Cerebellar nuclear complex (tissue), 1 donor: Measurements from ENCODE around the gene ELMOD3.
"Not testable (repeated sequence)": the region's sequence is repeated elsewhere in the genome, so short reads cannot be mapped to it uniquely, and the experiment has no call there.

Experiments
- DNase-seq, 2 experiments: peaks; one replicate each; lab custom pipeline; 2025; lab: John Stamatoyannopoulos, UW

The ELMOD3 gene

DNA sequence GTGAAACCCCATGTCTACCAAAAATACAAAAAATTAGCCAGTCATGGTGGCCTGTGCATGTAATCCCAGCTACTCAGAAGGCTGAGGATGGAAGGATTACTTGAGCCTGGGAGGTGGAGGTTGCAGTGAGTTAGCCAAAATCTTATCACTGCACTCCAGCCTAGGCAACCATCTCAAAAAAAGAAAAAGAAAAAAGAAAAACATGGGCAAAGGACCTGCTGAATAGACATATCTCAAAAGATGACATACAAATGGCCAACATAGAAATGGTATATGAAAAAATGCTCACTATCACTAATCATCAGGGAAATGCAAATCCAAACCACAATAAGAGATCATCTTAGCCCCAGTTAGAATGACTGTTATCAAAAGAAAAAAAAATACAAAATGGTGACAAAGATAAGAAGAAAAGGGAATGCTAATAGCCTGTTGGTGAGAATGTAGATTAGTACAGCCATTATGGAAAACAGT, 25.4 kb upstream of the ELMOD3 start:
- DNase-seq, result no peak

DNA sequence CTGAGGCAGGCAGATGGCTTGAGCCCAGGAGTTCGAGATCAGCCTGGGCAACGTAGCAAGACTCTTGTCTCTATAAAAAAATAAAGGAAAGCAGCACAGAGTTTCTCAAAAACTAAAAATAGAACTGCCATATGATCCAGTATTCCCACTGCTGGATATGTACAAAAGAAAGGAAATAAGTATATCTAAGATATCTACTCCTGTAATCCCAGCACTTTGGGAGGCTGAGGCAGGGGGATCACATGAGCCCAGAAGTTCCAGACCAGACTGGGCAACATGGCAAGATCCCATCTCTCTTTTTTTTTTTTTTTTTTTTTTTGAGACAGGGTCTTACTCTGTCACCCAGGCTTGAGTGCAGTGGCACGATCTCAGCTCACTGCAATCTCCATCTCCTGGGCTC, 24.9 kb upstream of the ELMOD3 start:
- not testable (repeated sequence) for DNase-seq

DNA sequence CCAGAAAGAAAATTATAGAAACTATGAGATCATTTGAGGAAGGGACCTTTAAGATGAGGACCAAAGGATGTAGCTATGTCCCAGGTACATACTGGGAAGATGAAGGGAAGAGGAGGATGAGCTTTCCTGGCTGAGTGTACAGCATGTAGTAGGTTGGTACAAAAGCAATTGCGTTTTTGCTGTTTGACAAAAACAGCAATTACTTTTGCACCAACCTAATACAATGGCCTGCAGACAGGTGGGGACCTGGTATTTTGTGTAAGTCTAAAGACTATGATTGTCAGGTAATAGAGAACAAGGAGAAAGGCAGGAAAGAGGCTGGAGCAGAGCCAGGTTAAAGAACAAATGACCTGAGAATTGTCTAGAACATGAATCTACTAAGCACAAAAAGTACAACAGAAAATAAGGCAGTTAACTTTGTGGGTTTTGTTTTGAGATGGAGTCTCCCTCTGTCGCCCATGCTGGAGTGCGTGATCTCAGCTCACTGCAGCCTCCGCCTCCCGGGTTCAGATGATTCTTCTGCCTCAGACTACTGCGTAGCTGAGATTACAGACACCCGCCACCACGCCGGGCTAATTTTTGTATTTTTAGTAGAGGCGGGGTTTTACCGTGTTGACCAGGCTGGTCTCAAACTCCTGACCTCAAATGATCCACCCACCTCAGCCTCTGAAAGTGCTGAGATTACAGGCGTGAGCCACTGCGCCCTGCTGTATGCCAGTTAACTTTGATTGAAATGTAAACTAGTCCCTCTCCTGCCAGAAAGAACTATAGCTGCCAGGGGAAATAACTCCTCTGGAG, 23.5 kb upstream of the ELMOD3 start:
- no peak for DNase-seq

DNA sequence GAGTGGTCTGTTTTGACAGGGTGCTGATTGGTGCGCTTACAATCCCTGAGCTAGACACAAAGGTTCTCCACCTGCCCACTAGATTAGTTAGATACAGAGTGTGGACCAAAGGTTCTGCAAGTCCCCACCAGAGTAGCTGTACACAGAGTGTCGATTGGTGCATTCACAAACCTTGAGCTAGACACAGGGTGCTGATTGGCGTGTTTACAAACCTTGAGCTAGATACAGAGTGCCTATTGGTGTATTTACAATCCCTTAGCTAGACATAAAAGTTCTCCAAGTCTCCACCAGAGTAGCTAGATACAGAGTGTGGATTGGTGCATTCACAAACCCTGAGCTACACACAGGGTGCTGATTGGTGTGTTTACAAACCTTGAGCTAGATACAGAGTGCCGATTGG, 20.7 kb upstream of the ELMOD3 start:
- not testable (repeated sequence) for DNase-seq

DNA sequence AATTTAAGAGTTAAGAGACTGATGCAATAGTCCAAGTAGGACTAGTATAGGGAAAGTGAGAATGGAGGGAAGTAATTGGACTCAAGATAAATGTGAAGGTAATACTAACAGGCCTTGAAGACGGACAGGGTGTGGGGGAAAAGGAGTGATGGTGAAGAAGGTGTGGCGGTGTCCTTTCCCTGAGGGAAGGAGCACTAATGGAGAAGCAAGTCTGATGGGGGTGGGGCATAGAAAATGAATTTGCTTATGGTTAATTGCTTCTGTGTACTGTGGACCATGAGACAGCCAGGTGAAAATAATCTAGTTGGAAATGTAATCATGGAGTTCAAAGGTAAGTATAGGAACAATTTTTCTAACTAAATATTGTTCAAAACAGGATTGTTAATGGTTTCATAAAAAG, 19.6 kb upstream of the ELMOD3 start:
- DNase-seq, result no peak

DNA sequence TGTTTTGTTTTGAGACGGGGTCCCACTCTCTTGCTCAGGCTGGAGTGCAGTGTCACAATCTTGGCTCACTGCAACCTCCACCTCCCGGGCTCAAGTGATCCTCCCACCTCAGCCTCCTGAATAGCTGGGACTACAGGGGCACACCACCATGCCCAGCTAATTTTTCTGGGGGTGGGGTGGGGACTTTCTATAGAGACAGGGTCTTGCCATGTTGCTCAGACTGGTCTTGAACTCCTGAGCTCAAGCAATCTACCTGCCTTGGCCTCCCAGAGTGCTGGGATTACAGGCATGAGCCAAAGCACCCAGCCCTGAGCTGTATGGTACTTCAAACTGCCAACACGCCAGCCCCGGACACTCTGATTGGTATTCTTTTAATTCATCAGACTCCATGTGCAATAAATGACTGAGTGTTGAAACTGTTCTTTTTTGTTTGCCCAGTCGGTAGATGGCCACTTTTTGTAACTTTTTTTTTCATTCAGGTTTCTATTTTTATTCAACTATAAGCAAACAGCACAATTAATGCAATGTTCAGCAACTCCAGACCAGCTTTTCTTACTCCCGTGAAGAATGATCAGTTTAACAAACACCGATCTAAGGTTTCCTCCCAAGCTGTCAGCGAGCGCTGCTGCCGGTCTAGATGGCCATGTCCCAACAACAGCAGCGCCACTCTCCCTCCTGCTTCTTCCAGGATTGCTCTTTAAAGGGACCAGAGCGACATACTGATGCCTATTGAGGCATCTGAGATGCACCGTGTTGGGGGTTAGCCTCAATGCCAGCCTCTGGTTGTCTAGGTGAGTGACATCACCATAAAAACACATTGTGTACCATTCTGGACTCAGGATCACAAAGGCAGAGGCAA, 14.3 kb upstream of the ELMOD3 start:
- no peak for DNase-seq

DNA sequence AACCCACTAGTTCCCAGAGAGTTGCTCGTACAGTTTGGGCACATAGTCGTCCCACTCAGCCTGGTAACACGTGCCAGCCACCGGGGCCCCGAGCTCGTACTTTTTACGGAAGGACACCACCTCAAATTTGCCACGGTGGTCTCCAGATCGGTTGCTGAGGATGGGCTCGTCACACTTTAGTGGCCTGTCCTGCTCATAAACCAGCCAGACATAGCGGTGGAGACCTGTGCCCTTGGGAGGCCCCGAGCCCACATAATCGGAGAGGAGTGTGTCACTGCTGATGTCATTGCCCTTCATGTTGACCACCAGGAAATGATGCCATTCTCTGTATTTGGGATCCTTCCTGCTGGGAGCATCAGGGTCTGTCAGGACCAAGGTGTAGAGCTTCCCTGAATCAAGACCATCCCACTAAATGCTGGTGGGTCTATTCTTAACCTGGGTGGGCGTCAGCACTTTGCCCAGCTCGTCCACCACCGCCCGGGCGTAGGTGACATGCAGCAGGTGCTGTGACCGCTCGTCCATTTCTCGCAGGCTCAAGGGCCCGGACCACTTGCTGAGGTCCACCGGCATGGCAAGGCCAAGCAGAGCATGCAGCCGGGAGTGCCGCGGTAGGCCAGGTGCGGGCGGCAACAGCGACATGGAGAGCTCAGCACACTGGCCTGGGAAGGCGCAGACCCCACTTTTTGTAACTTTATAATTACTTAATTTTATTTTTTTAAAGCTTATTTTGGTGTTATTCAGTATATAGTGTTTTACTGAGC, 13.1 kb upstream of the ELMOD3 start:
- DNase-seq, result no peak

DNA sequence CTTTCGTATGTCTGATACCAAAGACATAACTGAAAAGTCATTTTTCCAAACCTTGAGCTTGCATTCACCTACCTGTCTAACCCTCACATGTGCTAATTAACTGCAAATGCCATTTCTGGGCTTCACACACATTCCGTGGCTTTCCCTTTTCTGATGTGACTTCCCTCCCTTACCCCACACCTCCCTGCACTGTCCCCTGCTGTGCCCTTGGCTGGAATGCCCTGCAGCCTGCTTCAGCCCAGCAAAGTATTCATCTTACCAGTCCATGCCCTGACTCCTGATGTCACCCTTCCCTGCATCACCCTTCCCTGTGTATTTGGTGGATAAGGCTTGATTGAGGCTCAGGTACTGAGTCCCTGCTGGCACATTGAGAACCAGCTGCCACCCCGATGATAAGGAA, 12.4 kb upstream of the ELMOD3 start:
- no peak for DNase-seq

DNA sequence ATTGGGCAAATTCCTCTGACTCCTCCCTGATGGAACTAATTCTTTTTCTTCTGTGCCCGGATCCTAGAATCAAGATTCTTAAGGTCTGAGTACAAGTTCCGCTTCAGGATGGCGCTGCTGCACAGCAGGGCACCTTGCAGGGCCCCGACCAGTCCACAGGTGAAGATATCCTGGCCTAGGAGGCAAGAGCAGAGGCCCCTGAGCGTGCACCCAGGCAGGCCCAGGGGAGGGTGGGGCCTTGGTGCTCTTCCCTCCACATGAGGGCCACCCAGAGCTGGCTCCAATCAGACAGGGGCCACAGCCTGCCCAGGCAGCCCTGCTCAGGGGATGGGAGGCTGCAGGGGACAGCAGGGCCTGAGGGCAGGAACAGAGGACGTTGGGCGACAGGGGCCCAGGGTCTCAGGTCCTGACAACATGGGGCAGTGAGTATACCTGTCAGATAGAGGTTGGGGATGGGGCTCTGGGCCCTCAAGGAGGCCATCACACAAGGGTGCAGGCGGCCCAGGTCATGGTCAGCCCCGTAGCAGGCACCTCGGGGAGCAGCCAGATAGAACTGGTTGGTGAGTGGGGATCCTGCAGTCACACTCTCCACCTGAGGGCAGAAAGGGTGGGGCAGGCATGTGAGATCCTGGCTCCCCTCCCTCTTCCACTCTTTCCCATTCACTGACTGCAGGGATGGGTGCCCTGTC, 11.2 kb upstream of the ELMOD3 start:
- not testable (repeated sequence) for DNase-seq

DNA sequence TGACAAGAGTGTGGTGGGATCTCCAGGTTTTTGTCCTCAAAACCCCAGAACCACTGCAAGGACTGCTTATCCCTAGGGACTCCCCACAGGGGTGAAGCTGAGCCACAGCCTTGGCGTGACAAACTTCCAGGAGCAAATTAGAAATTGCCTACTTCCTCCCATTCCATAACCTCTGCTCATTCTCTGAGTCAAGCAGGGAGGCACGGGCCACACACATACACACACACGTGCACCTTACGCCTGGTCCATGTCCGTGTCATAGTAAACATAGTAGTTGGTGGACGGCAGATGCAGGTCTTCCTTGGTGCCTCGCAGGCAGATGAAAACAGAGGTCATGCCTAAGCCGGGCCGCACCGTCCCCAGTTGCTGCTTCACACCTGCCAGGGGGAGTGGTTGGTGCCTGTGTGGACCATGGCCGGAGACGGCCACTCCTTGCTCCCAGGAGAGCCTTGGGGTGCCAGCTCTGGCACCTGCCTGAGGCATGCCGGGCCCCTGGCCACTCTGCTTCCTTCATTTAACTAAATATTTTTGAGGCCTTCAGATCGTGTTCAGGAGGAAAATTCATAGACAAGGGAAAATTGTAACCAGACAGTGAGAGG, 10.1 kb upstream of the ELMOD3 start:
- no peak for DNase-seq

DNA sequence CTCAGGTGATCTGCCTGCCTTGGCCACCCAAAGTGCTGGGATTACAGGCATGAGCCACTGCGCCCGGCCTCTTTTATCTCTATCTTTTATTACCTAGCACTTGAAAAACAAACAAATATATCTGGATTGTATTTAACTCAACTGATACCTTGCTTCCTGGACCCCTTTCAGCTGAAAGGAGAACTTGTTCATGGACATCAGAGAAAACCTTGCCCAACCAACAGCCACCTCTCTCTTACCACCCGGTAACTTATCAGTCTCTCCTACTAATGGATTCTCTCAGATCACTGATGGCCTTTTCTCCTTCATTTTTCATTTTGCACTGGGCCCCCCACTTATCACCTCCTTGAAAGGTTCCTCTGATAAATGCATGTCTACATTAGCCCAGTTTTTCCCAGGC, 7.0 kb upstream of the ELMOD3 start:
- no peak for DNase-seq

DNA sequence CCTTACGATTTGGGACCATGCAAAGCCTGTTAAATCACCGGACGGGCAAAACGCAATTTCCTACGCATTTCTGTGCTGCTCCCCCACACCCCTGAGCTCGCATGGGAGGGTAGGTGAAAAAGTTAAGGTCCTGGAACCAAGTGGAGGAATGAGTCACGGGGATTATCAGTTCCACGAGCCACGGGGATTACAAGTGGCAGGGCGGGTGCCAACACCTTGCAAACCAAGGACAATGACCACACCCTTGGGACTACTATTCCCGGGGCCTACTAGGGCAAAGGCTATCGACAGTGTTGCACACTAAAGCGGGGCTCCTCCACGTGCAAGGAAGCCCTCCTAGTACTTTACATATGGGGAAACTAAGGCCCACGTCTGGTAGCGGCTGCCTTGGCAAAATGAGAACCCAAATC, 688 bp upstream of the ELMOD3 start:
- no peak for DNase-seq

DNA sequence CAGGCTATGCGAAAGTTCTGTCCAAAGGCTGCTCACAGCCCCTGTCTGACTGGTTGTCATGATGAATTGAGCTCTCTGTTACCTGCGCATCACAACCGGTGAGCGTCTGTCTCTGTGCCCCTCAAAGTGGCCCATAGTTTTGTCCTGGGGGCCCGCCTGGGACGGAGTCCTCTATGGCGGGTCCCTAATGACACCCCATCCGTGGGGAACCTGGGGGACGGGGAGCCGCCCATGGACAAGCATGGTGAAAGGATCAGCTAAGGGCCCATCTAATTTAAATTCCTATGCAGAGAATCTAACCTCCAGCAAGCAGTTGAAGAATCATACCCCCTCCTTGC, 473 bp downstream of the ELMOD3 start:
- DNase-seq, result no peak

DNA sequence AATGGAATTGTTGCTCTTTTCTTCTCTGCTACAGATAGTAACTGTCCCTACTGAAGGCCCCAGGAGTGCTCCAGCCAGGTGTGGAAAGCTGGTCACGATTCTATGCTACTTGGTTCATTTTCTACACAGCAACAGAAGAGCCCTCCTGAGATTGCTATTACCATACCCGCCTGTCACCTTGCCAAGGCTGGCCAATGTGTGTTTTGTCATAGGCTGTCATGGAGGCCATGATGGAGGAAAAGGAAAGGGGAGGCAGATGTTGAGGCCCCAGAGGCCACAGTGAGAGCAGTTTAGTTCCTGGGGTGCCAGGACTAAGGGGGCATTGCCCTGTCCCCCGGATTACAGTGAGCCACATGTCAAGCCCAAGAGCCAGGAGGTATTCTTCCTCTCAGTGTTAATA, 952 bp downstream of the ELMOD3 start:
- no peak for DNase-seq

DNA sequence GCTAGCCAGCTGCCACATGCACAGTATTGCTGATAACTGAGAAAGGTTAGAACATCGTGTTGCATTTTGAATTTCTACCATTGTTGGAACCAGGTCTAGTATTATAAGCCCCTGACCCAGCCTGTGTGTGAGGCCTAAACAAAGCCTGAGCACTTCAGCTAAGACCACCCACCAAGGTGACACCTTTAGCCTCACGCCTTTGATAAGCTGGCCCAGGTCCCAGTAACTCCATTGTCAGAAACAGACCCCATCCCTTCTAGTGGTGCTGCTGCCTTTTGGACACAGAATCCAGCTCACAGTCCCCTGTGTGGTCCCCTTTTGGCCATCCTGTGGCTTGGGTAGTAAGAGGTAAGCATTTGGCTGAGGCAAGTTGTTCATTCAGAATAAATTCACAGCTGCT, 1.6 kb downstream of the ELMOD3 start:
- DNase-seq, result no peak

DNA sequence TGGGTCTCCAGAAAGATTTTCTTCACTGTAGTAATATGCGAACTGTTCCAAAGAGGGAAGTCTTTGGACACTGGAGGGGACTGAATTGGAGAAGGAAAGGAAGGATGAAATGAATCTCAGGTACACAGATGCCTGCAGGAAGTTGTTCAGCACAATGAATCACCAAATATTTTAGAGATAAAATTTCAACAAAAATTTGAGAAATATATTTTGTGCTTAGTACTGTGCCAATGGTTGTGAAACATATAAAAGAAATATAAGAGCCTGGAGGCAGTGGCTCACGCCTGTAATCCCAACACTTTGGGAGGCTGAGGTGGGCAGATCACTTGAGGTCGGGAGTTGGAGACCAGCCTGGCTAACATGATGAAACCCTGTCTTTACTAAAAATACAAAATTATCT, 3.2 kb downstream of the ELMOD3 start:
- no peak for DNase-seq

DNA sequence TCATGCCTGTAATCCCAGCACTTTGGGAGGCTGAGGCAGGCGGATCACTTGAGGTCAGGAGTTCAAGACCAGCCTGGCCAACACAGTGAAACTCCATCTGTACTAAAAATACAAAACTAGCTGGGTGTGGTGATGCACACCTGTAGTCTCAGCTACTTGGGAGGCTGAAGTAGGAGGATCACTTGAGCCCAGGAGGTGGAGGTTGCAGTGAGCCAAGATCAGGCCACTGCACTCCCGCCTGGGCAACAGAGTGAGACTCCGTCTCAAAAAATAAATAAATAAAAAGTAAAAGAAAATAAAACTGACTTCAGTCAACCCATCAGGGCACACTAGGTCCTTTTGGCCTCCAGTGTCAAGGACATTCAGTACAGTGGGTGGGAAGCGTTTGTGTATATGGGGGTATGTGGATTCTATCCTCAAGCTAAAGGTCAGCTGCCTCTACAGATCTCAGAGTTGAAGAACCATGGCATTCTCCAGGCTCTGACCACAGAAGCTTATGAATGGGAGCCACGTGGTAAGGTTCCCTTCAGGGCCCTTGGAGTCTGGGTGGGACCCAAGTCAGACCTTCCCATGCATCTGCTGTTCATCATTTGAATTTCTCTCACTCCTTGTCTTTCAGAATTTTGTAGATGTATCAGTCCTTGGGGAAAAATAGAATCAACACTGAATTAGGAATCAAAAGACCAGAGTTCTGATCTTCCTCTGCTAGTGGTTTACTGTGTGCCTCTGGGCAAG, 8.3 kb downstream of the ELMOD3 start:
- not testable (repeated sequence) for DNase-seq

DNA sequence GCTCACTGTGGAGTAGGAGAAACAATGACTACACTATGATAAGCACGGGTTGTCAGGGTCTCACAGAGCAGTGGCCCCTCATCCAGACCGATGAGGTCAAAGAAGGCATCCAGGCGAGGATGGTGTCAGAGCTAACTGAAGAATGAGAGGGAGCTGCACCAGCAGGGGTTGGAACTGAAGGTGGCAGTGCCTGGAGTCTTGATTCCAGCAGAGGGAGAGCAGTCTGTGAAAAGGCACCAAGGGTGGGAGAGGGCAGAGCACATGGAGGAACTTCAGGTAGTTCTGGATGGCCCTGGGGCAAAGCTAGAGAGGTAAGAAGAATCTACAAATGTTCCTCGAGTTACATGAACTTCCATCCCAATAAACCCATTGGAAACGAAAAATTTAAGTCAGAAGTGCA, 12.6 kb downstream of the ELMOD3 start:
- DNase-seq, result no peak

DNA sequence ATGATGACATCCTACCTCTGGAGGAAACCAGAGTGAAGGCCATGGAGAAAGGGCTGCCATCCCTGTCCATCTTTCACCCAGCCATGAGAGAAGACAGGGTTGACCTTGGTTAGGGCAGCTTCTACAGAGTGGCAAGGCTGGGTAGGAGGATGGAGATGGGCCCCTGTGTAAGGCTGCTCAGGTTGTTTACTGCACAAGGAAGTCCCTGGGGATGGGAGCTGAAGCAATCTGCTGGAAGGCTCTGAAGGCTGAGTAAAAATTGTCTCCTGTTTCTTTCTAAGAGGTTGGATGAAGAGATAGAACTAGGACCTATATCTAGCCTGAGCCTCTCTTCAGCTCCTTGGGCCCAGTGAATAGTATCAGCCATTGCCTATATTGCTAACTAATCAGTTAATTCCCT, 14.4 kb downstream of the ELMOD3 start:
- DNase-seq, result no peak

DNA sequence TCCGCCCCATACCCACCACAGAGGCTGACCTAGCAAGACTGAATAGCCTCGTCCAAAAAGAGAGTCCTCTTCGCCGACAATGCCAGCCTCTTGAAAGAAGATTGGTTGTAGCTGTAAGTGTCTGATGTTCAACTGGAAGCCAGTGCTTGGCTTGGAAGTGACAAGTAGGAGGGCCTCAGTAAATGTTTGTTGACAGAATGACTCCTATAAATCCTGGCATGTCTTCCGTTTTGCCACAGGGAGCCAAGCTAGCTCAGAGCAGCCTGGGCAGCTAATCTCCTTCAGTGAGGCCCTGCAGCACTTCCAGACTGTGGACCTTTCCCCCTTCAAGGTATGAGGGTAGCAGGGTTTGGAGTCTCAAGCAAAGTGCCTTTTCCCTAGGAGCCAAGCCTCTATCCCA, 14.9 kb downstream of the ELMOD3 start:
- no peak for DNase-seq

DNA sequence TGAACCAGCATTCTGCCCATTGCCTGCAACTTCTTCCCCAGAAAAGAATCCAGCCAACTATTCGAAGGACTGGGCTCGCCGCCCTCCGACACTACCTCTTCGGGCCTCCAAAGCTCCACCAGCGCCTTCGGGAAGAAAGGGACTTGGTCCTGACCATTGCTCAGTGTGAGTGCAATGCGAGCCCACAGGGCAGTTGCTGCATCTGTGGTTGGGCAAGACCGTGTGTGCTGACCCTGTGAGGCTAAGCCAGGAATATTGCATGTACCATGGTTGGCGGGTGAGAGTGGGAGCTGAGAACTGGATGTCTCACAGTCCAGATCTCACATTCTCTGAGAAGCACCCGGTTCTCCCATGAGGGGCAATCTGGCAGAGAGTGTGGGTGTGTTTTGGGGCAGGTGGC, 16.5 kb downstream of the ELMOD3 start:
- DNase-seq, result no peak
